B cell (primary cell): ENCODE data around the gene TIA1. TPM values are rescaled to one million over a fixed set of nuclear protein-coding genes. Genes with fewer than 3 reads are reported as not detected.
A peak's percentile ranks its signal among the peaks of the same experiment; 100 is the strongest.
"Not testable (repeated sequence)": the region's sequence is repeated elsewhere in the genome, so short reads cannot be mapped to it uniquely, and the experiment has no call there.

Experiments used
- ATAC-seq: fragments of 200-7000 bp; cut with Tn5 transposase; one replicate; pipeline ENCODE4 v1.10.0; 2021; ENCODE audit warnings: low read depth, mild to moderate bottlenecking, moderate number of reproducible peaks, moderate library complexity
- CTCF ChIA-PET: fragments of 350-600 bp; sonication (Branson Sonifier 250); formaldehyde crosslinking; loops from one replicate; lab custom pipeline; 2021; ENCODE audit warnings: antibody characterized with exemption, inconsistent platforms; lab: Charles Lee
- POLR2A ChIA-PET: fragments of 350-600 bp; sonication (Branson Sonifier 250); formaldehyde crosslinking; loops from one replicate; lab custom pipeline; 2021; ENCODE audit warnings: antibody characterized with exemption; lab: Charles Lee
- DNase-seq: peaks from one replicate; pipeline ENCODE4 v3.0.0; 2013
- H2AFZ ChIP-seq: 2 replicates; pipeline ENCODE4 v1.6.1; 2012; ENCODE audit warnings: mild to moderate bottlenecking, low read depth, low read length; ENCODE audit not compliant: insufficient read depth, poor library complexity, severe bottlenecking
- H3K27ac ChIP-seq, 2 donors: 1 replicate in 1 of 2; 2 replicates in 1 of 2; pipeline ENCODE4 v1.5.1; 2012 to 2013; ENCODE audit warnings: low read length in 2 of 2, mild to moderate bottlenecking in 2 of 2, moderate library complexity in 1 of 2
- H3K27me3 ChIP-seq, 4 experiments: fragments of 200-600 bp in 1 of 4; sonication (generic) in 1 of 4; replicated peaks in 1 of 4; 1 replicate in 2 of 4; 2 replicates in 2 of 4; pipeline versions ENCODE4 v1.6.1 to v1.7.0; 2013 to 2016; ENCODE audit warnings: low read length in 3 of 4, mild to moderate bottlenecking in 2 of 4, mixed read lengths in 1 of 4, moderate library complexity in 1 of 4; ENCODE audit not compliant: insufficient read depth in 4 of 4, control insufficient read depth in 3 of 4; ENCODE audit errors: control extremely low read depth in 1 of 4
- H3K36me3 ChIP-seq, 2 experiments: replicated peaks in 1 of 2; 1 replicate in 1 of 2; 2 replicates in 1 of 2; pipeline versions ENCODE4 v1.6.1 to v1.7.1; 2013; ENCODE audit warnings: low read length in 1 of 2; ENCODE audit not compliant: insufficient read depth in 2 of 2, control insufficient read depth in 1 of 2; ENCODE audit errors: control extremely low read depth in 1 of 2, extremely low read depth in 1 of 2
- H3K4me1 ChIP-seq, 2 donors: fragments of 200-600 bp in 1 of 2; sonication (generic) in 1 of 2; 1 replicate in 1 of 2; 2 replicates in 1 of 2; pipeline versions ENCODE4 v1.5.1 to v1.6.1; 2013 to 2017; ENCODE audit warnings: low read length in 2 of 2; ENCODE audit not compliant: control insufficient read depth in 2 of 2, insufficient read depth in 2 of 2
- H3K4me2 ChIP-seq: replicated peaks from 2 replicates; pipeline ENCODE3; 2012; ENCODE audit warnings: mild to moderate bottlenecking, low read depth, low read length; ENCODE audit not compliant: poor library complexity, severe bottlenecking
- H3K4me3 ChIP-seq, 5 experiments: fragments of 200-600 bp in 1 of 5; sonication (generic) in 1 of 5; 1 replicate in 3 of 5; 2 replicates in 2 of 5; pipeline versions ENCODE4 v1.5.1 to v1.7.0; 2011 to 2016; ENCODE audit warnings: low read length in 4 of 5, mild to moderate bottlenecking in 4 of 5, low read depth in 2 of 5, control low read depth in 1 of 5, moderate library complexity in 1 of 5; ENCODE audit not compliant: insufficient read depth in 1 of 5; ENCODE audit errors: control extremely low read depth in 1 of 5, extremely low read depth in 1 of 5
- H3K79me2 ChIP-seq: fragments of 200-600 bp; sonication (generic); one replicate; pipeline ENCODE4 v1.6.0; 2016; ENCODE audit warnings: low read length; ENCODE audit not compliant: control insufficient read depth, insufficient read depth
- H3K9ac ChIP-seq: fragments of 200-600 bp; sonication (generic); 2 replicates; pipeline ENCODE4 v1.6.1; 2017; ENCODE audit warnings: mild to moderate bottlenecking, low read length, moderate library complexity
- H3K9me3 ChIP-seq, 3 donors: one replicate each; pipeline versions ENCODE4 v1.6.1 to v1.7.1; 2013; ENCODE audit warnings: low read length in 2 of 3; ENCODE audit not compliant: control insufficient read depth in 2 of 3, insufficient read depth in 1 of 3; ENCODE audit errors: control extremely low read depth in 1 of 3
- H4K20me1 ChIP-seq: 2 replicates; pipeline ENCODE4 v1.6.0; 2012; ENCODE audit warnings: mild to moderate bottlenecking, low read length; ENCODE audit not compliant: insufficient read depth, control insufficient read depth, poor library complexity, severe bottlenecking
- H3K27ac Mint-ChIP-seq: one replicate; pipeline ENCODE4 v1.8.0; 2021; ENCODE audit warnings: mixed read lengths
- H3K27me3 Mint-ChIP-seq: one replicate; pipeline ENCODE4 v1.8.0; 2021; ENCODE audit warnings: mixed read lengths
- H3K4me1 Mint-ChIP-seq: one replicate; pipeline ENCODE4 v1.8.0; 2021; ENCODE audit warnings: mixed read lengths
- H3K4me3 Mint-ChIP-seq: one replicate; pipeline ENCODE4 v1.8.0; 2021; ENCODE audit warnings: mixed read lengths
- H3K9me3 Mint-ChIP-seq: one replicate; pipeline ENCODE4 v1.8.0; 2022; ENCODE audit warnings: mixed read lengths; ENCODE audit not compliant: insufficient read depth
- CTCF ChIP-seq: fragments of 200-600 bp; IDR thresholded peaks from one replicate; pipeline ENCODE4 v1.8.0; 2022; ENCODE audit warnings: antibody characterized with exemption, mild to moderate bottlenecking
- EZH2 ChIP-seq: IDR thresholded peaks from 2 replicates; pipeline ENCODE4 v1.6.1; 2012; ENCODE audit warnings: borderline replicate concordance, low read depth, mild to moderate bottlenecking, moderate library complexity, low read length; ENCODE audit not compliant: insufficient read depth, poor library complexity, severe bottlenecking
- WGBS: methylation state at CpG from one replicate; pipeline ENCODE4 v1.1.5; 2013; ENCODE audit warnings: missing lambda C conversion rate; ENCODE audit not compliant: insufficient coverage; 5-methylcytosine and 5-hydroxymethylcytosine counted together
- intact Hi-C: fragments of 100-400 bp; cut with micrococcal nuclease; formaldehyde crosslinking; loops from one replicate; pipeline ENCODE4 v1.10.0; 2022
- polyA plus RNA-seq: library from polyadenylated mRNA; depleted of rRNA; stranded (reverse); fragments of >200 nt; gene quantifications from 2 replicates; pipeline ENCODE4 v1.2.3, GENCODE V29; 2012
- total RNA-seq, 2 donors: library from RNA; stranded (reverse); fragments of 120-200 nt in 1 of 2; gene quantifications; 1 replicate in 1 of 2; 2 replicates in 1 of 2; pipeline versions ENCODE4 v1.2.3 to v1.2.4, GENCODE V29; 2013 to 2022

TIA1 gene
- total and polyA plus RNA-seq, 2 donors (not counting 1 experiment from before 2014, with no cell fraction given) = 113 to 214 TPM

- WGBS = 98% methylated on average over 9 of the region's 9 CpGs
These were observed 61.3 kb downstream of the TIA1 start for GRCh38 chr2:70187170-70187569.

GRCh38 chr2:70182689-70183088, 65.7 kb downstream of the TIA1 start:
- POLR2A ChIA-PET = interaction anchor here (0.7 kb wide), 1 partner anchor 276 kb away, joined by 4 read pairs; no protein-coding TSS in a partner anchor

More at GRCh38 chr2:70187170-70187569, 61.3 kb downstream of the TIA1 start:
- POLR2A ChIA-PET, H3K27ac ChIP-seq, H3K27me3 Mint-ChIP-seq, H3K4me3 Mint-ChIP-seq, ATAC-seq, H3K9ac ChIP-seq, intact Hi-C loops, H4K20me1 ChIP-seq, H3K4me3 ChIP-seq, DNase-seq, H3K27me3 ChIP-seq, H3K9me3 Mint-ChIP-seq, H3K36me3 ChIP-seq, H3K27ac Mint-ChIP-seq, H3K4me2 ChIP-seq, H3K9me3 ChIP-seq, H2AFZ ChIP-seq: not testable (repeated sequence)
- peaks cover 20% of the 10 kb centered on the region for H3K4me1 Mint-ChIP-seq
- CTCF ChIA-PET = interaction anchor here (1.1 kb wide), 1 partner anchor 272 kb away, joined by 3 read pairs; the partner anchor contains the start of gene MXD1
- peaks cover 9 to 11% of the 10 kb centered on the region in 2 donors for H3K4me1 ChIP-seq
- peaks cover 31% of the 10 kb centered on the region for H3K79me2 ChIP-seq

More at GRCh38 chr2:70182689-70183088, 65.7 kb downstream of the TIA1 start:
- H3K4me3 ChIP-seq = no peak overlapping the region
- intact Hi-C loops = no loop called here
- Mint-ChIP-seq H3K27me3 (no peaks in the 10 kb centered on the region), H3K4me3 (no peak overlapping the region), H3K27ac (peak overlapping the region; percentile 57), H3K9me3 (no peaks in the 10 kb centered on the region), H3K4me1 (peaks cover 12% of the 10 kb centered on the region)
- peaks cover 13% of the 10 kb centered on the region for H3K79me2 ChIP-seq
- DNase-seq (no peak), ATAC-seq (no peak)
- TF ChIP-seq CTCF = no peak
- TF ChIP-seq EZH2 = no peak
- H3K27ac ChIP-seq = no peak overlapping the region
- WGBS = no CpG with 5 or more reads among the region's 4 CpGs
- no peak overlapping the region for H3K4me2 ChIP-seq
- CTCF ChIA-PET = no interaction called here
- H3K36me3 ChIP-seq = peaks cover 11% of the 10 kb centered on the region in 2 experiments
- H2AFZ ChIP-seq = no peak overlapping the region
- H4K20me1 ChIP-seq = no peaks in the 10 kb centered on the region
- H3K9ac ChIP-seq = no peak overlapping the region
- no peaks in the 10 kb centered on the region for H3K27me3 ChIP-seq
- peaks cover 3 to 16% of the 10 kb centered on the region in 2 donors for H3K4me1 ChIP-seq
- H3K9me3 ChIP-seq = no peaks in the 10 kb centered on the region
